ENCODE results near the gene GALNT7.

Gene GALNT7

DNA sequence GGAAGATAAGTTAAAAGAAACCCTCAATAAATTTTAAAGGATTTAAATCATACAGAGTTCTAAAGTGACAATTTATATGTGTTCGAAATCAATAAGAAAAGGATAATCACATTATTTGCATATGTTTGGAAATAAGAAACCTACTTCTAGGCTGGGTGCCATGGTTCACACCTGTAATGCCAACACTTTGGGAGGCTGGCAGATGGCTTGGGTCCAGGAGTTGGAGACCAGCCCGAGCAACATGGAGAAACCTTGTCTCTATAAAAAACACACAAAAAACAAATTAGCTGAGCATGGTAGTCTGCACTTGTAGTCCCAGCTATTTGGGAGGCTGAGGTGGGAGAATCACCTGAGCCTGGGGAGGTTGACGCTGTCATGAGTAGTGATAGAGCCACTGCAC, 194.1 kb downstream of the GALNT7 start:
- DNase-seq, result no peak

DNA sequence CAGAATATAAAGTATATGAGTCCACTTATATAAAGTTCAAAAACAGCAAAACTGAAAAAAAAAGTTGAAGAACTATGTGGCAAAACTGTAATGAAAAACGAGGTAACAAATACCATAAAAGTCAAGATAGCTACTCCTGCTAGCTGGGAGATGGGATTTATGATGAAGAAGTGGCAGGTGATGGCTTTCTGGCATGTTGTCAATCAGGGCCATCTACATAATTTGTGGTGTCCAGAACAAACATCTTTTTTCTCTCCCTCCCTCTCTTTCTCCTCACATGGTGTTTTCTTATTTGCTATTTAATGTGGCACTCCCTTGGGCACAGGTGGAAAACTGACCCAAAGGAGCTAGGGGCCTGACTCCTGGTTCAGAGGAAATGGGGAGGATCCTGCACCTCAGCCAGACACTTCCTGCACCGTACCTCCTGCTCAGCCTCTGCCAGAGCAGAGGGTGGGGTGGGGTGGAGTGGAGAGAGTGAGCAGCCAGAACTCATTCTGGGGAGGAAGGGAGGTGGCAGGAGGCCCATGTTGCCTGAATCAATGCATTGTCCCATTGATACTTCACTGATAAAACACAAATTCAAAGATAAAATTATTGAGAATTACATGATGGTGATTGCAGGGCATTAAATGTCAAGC, 196.9 kb downstream of the GALNT7 start:
- DNase-seq, result no peak

DNA sequence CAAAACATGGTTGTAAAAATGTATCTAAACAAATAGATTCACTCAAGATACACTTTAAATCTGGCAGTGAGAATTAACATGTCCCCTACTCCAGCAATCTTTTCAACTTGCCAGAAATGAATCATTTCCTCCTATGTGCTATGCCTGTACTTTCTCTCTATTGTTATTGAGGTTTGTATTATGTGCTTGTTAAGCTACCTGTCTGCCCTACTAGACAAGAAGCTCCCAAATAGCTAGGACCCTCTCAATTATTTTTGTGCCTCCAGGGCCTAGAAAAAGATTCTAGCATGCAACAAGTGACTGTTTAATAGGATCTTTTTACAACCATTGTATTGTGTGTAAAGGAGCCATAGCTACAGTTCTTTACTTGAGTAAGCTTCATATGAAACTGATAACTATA, 198.7 kb downstream of the GALNT7 start:
- no peak for DNase-seq

DNA sequence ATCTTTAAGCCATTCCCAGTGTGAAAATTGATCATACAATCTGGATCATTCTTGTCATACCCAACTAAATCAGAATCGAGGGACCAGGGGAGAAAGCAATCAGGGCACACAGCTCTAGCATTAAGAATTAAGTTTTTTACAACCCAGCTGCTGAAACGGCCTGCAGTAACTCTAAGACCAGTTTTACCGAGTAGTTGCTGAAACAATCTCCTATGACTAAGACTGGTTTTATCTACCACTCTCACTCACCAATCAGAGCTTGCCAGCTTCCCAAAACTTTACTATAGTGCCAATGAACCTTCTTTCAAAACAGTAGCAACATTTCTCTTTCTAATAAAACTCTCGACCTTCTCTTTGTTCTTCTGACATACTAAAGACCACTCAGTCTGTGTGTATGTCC, 199.3 kb downstream of the GALNT7 start:
- no peak for DNase-seq

DNA sequence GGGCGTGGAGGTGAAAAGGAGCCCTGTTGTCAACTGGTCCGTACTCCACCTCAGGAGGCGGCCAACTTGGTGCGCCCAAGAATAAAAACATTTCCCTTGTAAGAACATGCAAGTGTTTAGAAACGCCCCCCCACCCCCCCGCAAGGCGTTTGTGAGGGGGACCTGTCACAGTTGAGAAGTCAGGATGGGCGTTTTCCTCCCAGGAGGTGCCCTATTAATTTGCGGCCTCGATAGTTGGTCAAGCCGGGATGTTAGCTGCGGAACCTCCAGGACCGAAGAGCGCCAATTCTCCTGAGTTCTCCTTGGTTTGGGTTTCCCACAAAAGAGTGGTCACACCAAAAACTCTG, 201.5 kb downstream of the GALNT7 start:
- DNase-seq, result no peak

DNA sequence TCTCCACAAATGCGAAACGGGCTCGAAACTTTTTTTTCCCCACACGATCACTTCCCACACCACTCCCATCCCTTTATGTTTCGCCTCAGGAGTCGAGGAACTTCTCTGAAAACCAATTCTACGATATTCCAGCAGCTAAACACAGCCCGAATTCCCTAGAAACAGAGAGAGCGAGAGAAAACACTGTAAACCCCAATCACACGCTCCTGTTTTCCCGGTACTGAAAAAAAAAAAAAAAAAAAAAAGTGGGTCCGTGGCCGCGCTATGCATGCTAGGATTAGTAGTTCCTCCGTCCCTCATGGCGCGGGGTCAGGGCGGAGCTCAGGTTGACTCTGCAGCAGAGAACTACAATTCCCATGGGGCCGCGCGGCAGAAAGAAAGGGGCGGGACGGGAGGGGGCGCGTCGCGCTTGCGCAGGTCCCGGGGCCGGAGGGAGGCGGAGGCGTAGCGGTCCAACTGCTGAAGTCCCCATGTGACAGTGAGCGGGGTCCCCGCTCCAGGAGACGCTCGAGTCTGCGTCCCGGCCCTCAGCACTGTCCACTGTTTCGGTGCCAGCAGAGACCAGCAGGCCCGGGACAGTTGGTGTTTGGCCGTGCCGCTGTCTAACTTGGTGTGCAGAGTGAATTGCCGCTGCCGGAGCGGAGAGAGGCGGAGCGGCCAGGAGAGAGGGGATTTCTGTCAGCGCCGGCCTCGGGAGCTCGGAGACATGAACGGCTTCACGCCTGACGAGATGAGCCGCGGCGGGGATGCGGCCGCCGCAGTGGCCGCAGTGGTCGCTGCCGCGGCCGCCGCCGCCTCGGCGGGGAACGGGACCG, 202.1 kb downstream of the GALNT7 start, which contains the start of gene SAP30:
Gene SAP30 (plus strand): TSS at position 478 of the 815 bp plus-strand sequence. CDS start 229 bp downstream, at position 707.
- peak; percentile 92 for DNase-seq

DNA sequence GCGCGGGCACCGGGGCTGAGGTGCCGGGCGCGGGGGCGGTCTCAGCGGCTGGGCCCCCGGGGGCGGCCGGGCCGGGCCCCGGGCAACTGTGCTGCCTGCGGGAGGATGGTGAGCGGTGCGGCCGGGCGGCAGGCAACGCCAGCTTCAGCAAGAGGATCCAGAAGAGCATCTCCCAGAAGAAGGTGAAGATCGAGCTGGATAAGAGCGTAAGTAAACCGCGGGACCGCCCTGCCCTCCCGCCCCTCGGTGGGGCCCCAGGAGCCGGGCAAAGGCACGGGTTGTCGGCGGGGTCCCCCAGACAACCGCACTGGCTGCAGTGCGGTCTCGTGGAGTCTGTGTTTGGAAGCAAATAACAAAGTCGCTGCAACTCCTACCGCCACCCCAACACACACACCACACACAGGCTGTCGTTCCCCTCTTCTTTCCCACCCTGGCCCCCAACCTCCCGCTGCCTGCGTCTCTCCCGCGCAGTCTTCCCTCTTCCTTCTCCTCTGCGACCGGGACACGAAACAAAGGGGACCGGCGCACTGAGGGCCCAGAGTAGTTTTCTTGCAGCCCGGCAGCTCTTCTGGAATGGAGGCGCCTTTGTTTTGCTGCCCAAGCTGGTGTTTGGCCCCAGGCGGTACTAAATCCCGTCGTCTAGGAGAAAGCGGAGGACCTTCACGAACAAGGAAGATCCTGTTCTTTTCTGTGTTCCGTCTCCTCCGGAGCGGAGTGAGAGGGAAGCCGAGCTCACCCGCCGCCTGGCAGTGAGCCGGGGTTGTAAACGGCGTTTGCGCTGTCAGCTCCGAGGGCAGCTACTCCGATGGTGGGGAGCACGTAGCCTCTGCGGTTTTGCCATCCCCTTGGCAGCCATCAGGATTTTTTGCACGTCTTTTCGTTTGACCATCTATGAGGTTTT, 202.9 kb downstream of the GALNT7 start:
- DNase-seq, result no peak

All from NCI-H2227 treated with DMSO at 0.1 percent for 48 hours (cell line).